Activated naive CD4-positive, alpha-beta T cell treated with anti-CD3 and anti-CD28 coated beads, Interleukin-2, amount 50 U/mL, for 24 hours (primary cell): ENCODE data around the gene SPATS1.

Source experiments
- H3K27ac Mint-ChIP-seq: one replicate; pipeline ENCODE4 v1.8.0; 2021; ENCODE audit warnings: mild to moderate bottlenecking, mixed read lengths
- H3K27me3 Mint-ChIP-seq: one replicate; pipeline ENCODE4 v1.8.0; 2021; ENCODE audit warnings: mixed read lengths
- H3K36me3 Mint-ChIP-seq: one replicate; pipeline ENCODE4 v1.8.0; 2021; ENCODE audit warnings: mixed read lengths
- H3K4me1 Mint-ChIP-seq: one replicate; pipeline ENCODE4 v1.8.0; 2021; ENCODE audit warnings: mixed read lengths
- H3K4me3 Mint-ChIP-seq: one replicate; pipeline ENCODE4 v1.8.0; 2021; ENCODE audit warnings: mild to moderate bottlenecking, mixed read lengths
- H3K9me3 Mint-ChIP-seq: one replicate; pipeline ENCODE4 v1.8.0; 2021; ENCODE audit warnings: mixed read lengths

The SPATS1 gene

GRCh38 chr6:44387346-44388134 lies 45.1 kb downstream of the SPATS1 start, which contains the start of gene CDC5L:
Gene CDC5L, plus strand, starts transcription at chr6:44387706. Its CDS starts 118 bp downstream, at chr6:44387824.
- Mint-ChIP-seq H3K27ac (peak within 1 kb of the TSS; percentile 98), H3K4me1 (peaks cover 49% of the 10 kb centered on the region), H3K4me3 (peak within 1 kb of the TSS; percentile 94), H3K36me3 (peaks cover 14% of the 10 kb centered on the region), H3K27me3 (no peaks in the 10 kb centered on the region), H3K9me3 (no peaks in the 10 kb centered on the region)

DNA sequence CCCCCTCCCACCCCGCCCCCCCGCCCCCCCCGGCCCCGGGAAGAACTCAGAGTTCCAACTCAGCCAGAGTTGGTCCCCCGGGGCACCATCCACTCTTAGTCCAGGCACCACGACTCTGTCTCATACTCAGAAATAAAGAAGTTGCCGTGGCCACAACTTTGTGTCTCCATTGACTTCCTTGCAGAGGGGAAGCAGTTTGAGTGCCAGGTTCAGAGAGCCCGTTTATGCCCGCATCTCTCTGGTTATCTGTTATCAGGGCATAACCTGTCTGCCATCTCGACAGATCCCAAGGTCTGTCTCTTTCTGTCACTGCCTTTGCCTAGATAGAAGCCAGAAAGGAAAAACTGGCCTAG lies 45.7 kb downstream of the SPATS1 start:
- Mint-ChIP-seq H3K4me1 (peaks cover 49% of the 10 kb centered on the region), H3K9me3 (no peaks in the 10 kb centered on the region), H3K27ac (peak overlapping the region; percentile 60), H3K4me3 (peak overlapping the region; percentile 94), H3K36me3 (peaks cover 14% of the 10 kb centered on the region), H3K27me3 (no peaks in the 10 kb centered on the region)

- Mint-ChIP-seq H3K4me3 (peak overlapping the region; percentile 94), H3K27me3 (no peaks in the 10 kb centered on the region), H3K9me3 (no peaks in the 10 kb centered on the region), H3K27ac (peak overlapping the region; percentile 60), H3K36me3 (peaks cover 16% of the 10 kb centered on the region), H3K4me1 (peaks cover 49% of the 10 kb centered on the region)
Measured at GRCh38 chr6:44388887-44389286, 46.4 kb downstream of the SPATS1 start.

DNA sequence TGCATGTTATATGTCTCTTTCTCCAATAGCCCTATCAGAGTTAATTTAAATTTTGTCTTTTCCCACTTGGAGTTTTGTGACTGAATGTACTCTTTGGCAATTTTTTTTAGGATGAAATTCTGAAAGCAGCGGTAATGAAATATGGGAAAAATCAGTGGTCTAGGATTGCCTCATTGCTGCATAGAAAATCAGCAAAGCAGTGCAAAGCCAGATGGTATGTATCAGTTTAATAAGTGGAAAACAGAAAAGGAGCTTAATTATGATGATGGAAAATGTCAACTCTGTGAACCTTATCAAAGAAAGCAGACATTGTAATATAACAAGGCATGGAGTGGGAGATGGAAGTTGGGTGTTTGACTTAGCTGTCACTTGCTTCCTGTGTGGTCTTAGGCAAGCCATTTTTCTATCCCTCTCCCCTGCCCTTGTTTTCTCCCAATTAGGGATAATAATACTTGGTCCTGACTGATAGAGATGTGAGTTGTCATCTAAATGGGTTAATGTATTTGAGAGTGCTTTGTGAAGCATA lies 47.8 kb downstream of the SPATS1 start:
- Mint-ChIP-seq H3K9me3 (no peaks in the 10 kb centered on the region), H3K27me3 (no peaks in the 10 kb centered on the region), H3K36me3 (peaks cover 19% of the 10 kb centered on the region), H3K4me1 (peaks cover 54% of the 10 kb centered on the region), H3K4me3 (peak overlapping the region; percentile 94), H3K27ac (no peak overlapping the region)
